Neural progenitor cell (in vitro differentiated cells): Measurements from ENCODE around the gene HSF2BP.

ENCODE experiments used
- EZH2phosphoT487 ChIP-seq: fragments of 200-600 bp; sonication (generic); IDR thresholded peaks from 2 replicates; pipeline ENCODE4 v1.6.1; 2017; ENCODE audit warnings: antibody characterized with exemption
- TF ChIP-seq, protein P1 (sequence below): fragments of 200-600 bp; sonication (generic); IDR thresholded peaks from 2 replicates; pipeline ENCODE4 v1.5.1; 2017; ENCODE audit warnings: antibody characterized with exemption, mild to moderate bottlenecking

DNA sequence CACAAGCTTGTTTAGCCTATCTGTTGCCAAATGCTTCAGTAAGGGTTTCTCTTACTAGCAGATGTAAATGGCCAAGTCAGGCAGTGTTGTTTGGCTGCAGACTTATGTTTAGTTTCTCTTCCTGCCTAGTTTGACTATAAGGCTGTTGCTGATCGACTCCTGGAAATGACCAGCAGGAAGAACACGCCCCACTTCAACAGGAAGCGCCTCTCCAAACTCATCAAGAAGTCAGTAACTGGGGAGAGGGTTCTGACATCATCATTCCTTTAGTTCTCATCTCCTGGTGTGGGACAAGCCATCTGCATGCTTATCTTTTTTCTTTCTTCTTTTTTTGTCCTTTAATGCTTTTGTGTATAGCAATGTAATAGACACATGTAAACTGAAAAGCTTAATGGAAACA, 25.1 kb upstream of the HSF2BP start:
- TF ChIP-seq, protein P1, sequence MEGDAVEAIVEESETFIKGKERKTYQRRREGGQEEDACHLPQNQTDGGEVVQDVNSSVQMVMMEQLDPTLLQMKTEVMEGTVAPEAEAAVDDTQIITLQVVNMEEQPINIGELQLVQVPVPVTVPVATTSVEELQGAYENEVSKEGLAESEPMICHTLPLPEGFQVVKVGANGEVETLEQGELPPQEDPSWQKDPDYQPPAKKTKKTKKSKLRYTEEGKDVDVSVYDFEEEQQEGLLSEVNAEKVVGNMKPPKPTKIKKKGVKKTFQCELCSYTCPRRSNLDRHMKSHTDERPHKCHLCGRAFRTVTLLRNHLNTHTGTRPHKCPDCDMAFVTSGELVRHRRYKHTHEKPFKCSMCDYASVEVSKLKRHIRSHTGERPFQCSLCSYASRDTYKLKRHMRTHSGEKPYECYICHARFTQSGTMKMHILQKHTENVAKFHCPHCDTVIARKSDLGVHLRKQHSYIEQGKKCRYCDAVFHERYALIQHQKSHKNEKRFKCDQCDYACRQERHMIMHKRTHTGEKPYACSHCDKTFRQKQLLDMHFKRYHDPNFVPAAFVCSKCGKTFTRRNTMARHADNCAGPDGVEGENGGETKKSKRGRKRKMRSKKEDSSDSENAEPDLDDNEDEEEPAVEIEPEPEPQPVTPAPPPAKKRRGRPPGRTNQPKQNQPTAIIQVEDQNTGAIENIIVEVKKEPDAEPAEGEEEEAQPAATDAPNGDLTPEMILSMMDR: no peak
- no peak for TF ChIP-seq EZH2phosphoT487
